Effector memory CD4-positive, alpha-beta T cell (primary cell): ENCODE data around the gene DIP2C.

Experiments
- DNase-seq, 3 donors: peaks; one replicate each; pipeline ENCODE4 v3.0.0-alpha.2; 2020
- H3K27ac ChIP-seq: 2 replicates; pipeline ENCODE4 v1.7.0; 2013; ENCODE audit warnings: mild to moderate bottlenecking, low read length, moderate library complexity; ENCODE audit not compliant: insufficient read depth, poor library complexity, severe bottlenecking
- H3K27me3 ChIP-seq: replicated peaks from 2 replicates; pipeline ENCODE4 v1.7.0; 2013; ENCODE audit warnings: mild to moderate bottlenecking, low read length; ENCODE audit not compliant: insufficient read depth, control insufficient read depth, poor library complexity, severe bottlenecking
- H3K36me3 ChIP-seq: 2 replicates; pipeline ENCODE4 v1.7.0; 2013; ENCODE audit warnings: mild to moderate bottlenecking, low read length, moderate library complexity; ENCODE audit not compliant: control insufficient read depth, insufficient read depth
- H3K4me1 ChIP-seq: 2 replicates; pipeline ENCODE4 v1.7.0; 2013; ENCODE audit warnings: low read length, mild to moderate bottlenecking; ENCODE audit not compliant: control insufficient read depth, insufficient read depth, poor library complexity, severe bottlenecking
- H3K4me3 ChIP-seq: 2 replicates; pipeline ENCODE4 v1.7.0; 2013; ENCODE audit warnings: low read length, low read depth, mild to moderate bottlenecking; ENCODE audit not compliant: insufficient read depth, poor library complexity, severe bottlenecking
- H3K9me3 ChIP-seq: 2 replicates; pipeline ENCODE4 v1.7.0; 2013; ENCODE audit warnings: mild to moderate bottlenecking, low read length, moderate library complexity; ENCODE audit not compliant: control insufficient read depth

DIP2C gene

DNA sequence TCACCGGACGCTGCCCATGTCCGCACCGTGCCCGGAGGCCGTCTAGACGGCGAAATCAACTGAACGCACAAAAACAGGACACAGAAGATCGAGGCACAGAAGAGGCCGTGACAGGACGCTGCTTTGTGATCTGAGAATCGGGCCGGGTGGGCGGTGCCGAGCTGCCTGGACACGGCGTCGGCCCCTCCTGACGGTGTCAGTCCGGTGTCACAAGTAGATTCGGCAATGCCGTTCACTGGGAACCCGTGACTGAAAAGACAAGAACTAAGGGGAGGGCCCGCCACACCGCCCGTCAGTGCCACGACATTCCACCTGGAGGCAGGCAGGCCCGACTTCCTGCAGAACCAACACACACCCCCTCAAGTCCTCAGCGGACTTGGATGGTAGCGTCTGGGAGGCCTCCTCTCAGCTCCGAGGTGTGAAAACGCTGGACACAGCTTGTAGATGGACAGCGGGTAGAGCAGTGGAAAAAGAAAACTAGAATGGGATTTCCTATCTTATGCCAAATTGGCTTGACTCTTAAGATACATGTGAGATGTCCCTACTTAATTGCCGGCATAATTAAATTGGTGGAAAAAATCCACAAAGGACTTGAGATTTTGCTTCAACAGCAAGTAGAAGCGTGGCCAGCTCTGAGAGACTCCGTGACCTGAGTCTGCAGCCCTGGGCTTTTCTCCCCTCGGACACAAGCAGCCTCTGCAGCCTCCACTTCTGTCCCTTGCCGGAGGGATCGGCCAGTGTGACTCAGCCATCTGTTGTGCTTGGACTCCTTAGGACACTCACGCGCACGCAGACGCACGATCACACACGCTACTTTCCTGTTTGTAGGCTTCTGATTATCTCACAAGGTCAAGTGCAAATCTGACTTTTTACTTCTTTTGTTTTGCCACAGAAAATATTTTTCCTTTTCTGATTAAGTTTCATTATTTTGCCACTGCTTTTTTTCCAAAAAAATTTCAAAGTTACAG lies 269.0 kb downstream of the DIP2C start:
- no peaks in the 10 kb centered on the region for H3K4me1 ChIP-seq
- no peaks in the 10 kb centered on the region for H3K27me3 ChIP-seq
- H3K36me3 ChIP-seq: no peaks in the 10 kb centered on the region
- no peaks in the 10 kb centered on the region for H3K9me3 ChIP-seq
- no peak overlapping the region for H3K4me3 ChIP-seq
- no peak for DNase-seq
- no peak overlapping the region for H3K27ac ChIP-seq

DNA sequence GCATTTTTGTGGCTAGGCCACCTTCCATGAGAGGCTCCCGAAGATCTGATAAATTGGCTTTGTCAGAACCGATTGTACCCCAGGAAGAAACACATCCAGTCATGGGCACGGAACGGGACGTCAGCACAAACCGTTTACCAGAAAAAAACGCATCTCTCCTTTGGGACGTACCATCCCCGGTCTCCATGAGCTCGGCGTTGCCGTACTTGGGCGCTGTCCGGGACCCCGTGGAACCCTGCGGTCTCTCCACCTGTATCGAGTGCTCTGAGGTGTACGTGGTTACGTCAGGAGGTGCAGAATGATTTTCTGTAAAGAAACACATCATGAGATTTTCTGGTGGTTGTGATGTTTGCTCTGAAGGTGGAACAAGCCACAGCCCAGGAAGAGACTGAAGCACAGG lies 270.6 kb downstream of the DIP2C start:
- no peaks in the 10 kb centered on the region for H3K36me3 ChIP-seq
- no peak for DNase-seq

DNA sequence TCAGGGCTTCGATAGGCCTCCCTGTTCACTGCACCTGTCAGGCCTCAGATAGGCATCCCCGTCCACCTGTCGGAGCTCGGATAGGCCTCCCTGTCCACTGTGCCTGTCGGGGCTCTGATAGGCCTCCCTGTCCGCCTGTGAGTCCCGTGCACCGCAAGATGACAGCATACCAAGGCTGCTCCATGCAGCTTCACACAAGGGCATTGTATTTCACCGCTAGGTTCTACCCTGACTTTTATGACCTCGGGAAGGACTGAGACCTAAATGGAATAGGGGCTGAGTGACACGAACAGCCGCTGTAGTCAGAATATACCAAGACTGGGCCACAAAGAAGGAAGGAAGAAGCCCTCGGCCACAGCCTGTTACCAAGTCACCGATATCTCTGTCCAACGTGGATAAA lies 271.2 kb downstream of the DIP2C start:
- no peaks in the 10 kb centered on the region for H3K36me3 ChIP-seq

More for the DNA sequence above, 270.6 kb downstream of the DIP2C start:
- Histone ChIP-seq H3K4me3 (no peak overlapping the region), H3K27me3 (no peaks in the 10 kb centered on the region), H3K4me1 (no peaks in the 10 kb centered on the region), H3K9me3 (no peaks in the 10 kb centered on the region), H3K27ac (no peak overlapping the region)

DNA sequence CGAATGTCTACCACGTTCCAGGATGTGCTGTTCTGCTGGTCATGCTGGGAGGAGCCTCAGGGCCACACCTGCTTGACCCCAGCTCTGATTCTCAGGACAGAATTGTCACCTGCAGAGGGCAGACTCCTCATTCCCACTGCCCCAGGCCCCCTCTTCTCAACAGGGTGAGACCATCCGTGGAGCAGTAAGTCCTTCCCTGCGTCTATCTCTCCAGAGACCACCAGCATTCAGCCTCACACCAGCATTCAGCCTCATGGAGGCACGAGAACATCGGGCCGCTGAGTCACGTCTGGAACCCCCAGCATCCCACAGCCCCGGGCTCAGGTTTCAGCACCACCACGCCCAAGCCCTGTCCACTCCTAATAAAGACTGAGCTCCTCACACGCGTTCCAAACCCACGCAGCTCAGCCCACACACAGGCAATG lies 273.4 kb downstream of the DIP2C start:
- DNase-seq: no peak

More for the DNA sequence above, 271.2 kb downstream of the DIP2C start:
- no peaks in the 10 kb centered on the region for H3K27me3 ChIP-seq
- H3K4me3 ChIP-seq: no peak overlapping the region
- DNase-seq: no peak
- H3K27ac ChIP-seq: no peak overlapping the region
- H3K9me3 ChIP-seq: no peaks in the 10 kb centered on the region
- no peaks in the 10 kb centered on the region for H3K4me1 ChIP-seq

DNA sequence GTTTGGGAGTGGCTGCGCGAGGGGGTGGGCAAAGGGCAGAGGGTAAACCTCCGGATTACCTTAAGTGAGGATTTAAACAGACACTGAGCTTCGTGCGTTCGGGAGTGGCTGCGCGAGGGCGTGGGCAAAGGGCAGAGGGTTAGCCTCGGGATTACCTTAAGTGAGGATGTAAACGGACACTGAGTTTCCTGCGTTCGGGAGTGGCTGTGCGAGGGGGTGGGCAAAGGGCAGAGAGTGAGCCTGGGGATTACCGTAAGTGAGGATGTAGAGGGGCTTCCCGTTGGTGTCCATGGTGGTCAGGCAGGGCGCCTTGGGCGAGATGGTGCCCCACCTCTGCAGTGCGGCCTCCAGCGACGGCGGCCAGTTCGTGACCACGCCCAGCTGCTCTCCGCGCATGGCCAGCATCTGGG lies 275.8 kb downstream of the DIP2C start:
- no peak overlapping the region for H3K4me3 ChIP-seq

More for the DNA sequence above, 273.4 kb downstream of the DIP2C start:
- Histone ChIP-seq H3K27ac (no peak overlapping the region), H3K4me3 (no peak overlapping the region), H3K27me3 (no peaks in the 10 kb centered on the region), H3K4me1 (no peaks in the 10 kb centered on the region), H3K9me3 (no peaks in the 10 kb centered on the region), H3K36me3 (peaks cover 5% of the 10 kb centered on the region)

DNA sequence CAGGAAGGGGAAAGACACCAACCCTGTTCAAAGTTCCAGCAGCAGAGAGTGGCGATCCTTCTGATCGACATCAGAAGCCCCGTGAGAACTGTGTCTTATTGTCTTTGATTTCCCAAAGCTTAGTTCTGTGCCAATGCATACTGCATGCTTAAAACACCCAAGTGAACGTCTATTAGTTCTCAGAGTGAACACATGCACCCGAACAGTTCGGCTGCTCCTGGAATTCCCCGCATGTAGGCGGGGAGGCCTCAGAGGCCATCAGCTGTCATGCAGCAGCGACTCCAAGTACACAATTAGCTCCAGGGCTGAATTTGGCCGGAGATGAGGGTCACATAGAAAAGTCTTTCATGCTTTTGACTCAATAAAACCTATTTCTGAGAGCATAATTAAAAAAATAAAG lies 277.4 kb downstream of the DIP2C start:
- Histone ChIP-seq H3K27me3 (no peaks in the 10 kb centered on the region), H3K4me3 (no peak overlapping the region), H3K27ac (no peak overlapping the region), H3K36me3 (peaks cover 5% of the 10 kb centered on the region), H3K4me1 (no peaks in the 10 kb centered on the region), H3K9me3 (no peaks in the 10 kb centered on the region)
- DNase-seq: no peak

More for the DNA sequence above, 275.8 kb downstream of the DIP2C start:
- no peaks in the 10 kb centered on the region for H3K9me3 ChIP-seq
- H3K27ac ChIP-seq: no peak overlapping the region
- H3K36me3 ChIP-seq: peaks cover 5% of the 10 kb centered on the region
- no peaks in the 10 kb centered on the region for H3K27me3 ChIP-seq
- no peak for DNase-seq
- no peaks in the 10 kb centered on the region for H3K4me1 ChIP-seq

DNA sequence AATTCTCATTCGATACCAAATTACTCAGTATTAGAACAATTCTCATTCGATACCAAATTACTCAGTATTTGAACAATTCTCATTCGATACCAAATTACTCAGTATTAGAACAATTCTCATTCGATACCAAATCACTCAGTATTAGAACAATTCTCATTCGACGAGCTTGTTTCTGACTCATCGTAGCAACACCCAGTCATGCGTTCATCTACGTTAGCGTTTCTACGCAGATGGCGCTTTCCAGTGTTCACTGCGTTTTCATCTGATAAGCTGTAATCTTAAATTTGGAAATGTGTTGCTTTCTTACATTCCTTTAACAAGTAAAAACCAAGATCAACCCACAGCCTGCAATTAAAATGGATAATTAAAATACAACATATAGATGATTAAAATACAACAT lies 277.9 kb downstream of the DIP2C start:
- Histone ChIP-seq H3K4me1 (no peaks in the 10 kb centered on the region), H3K27ac (no peak overlapping the region), H3K4me3 (no peak overlapping the region), H3K27me3 (no peaks in the 10 kb centered on the region), H3K9me3 (no peaks in the 10 kb centered on the region), H3K36me3 (peaks cover 5% of the 10 kb centered on the region)
- no peak for DNase-seq

DNA sequence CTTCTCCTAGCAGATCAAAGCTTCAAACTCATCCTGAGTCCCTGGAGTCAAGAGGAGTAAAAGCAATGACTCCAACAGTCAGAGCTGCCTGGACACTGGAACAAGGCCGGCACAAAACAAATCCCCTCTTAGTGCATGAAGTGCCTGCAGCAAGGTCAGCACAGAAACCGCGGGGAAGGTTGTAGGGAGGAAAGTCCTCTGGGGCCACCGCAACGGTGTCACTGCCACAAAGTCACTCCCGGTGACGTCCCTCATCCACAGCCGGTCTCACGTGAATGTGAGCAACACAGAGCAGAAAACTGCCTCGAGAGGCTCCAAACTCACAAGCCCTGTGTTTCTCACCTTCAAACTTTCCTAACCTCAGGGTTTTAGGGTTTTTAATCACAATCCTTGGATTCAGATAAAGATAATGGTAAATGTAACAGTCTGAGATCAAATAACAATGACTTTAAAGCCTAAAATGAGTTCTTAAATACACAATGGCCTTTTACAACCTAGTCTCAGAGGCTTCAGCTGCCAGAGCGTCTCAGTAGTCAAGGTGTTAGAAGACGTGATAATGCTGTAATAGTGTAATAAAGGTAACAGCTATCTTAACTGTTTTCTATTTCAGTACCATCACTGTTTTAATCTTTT lies 279.9 kb downstream of the DIP2C start:
- Histone ChIP-seq H3K27ac (no peak overlapping the region), H3K36me3 (peaks cover 5% of the 10 kb centered on the region), H3K4me3 (no peak overlapping the region), H3K9me3 (no peaks in the 10 kb centered on the region), H3K4me1 (no peaks in the 10 kb centered on the region), H3K27me3 (no peaks in the 10 kb centered on the region)
- DNase-seq: no peak

DNA sequence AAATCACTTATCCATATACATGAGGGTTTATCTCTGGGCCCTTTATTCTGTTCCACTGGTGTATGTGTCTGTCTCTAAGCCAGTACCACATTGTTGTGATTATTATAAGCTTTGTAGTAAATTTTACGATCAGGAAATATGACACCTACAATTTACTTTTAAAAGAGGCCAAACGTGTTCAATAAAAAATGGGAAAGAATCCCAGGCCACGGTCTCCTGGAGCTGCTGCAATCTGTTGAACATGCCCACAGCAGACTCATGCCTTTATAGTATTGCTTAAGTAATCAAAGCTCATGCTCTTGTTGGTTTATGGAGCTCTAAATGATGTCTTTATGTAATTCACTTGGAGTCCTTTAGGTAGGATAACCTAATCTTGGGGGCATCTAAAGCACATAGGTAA lies 281.2 kb downstream of the DIP2C start:
- no peak overlapping the region for H3K27ac ChIP-seq
- no peak overlapping the region for H3K4me3 ChIP-seq
- no peaks in the 10 kb centered on the region for H3K4me1 ChIP-seq
- DNase-seq: no peak
- H3K9me3 ChIP-seq: no peaks in the 10 kb centered on the region
- H3K27me3 ChIP-seq: no peaks in the 10 kb centered on the region
- H3K36me3 ChIP-seq: peaks cover 5% of the 10 kb centered on the region

DNA sequence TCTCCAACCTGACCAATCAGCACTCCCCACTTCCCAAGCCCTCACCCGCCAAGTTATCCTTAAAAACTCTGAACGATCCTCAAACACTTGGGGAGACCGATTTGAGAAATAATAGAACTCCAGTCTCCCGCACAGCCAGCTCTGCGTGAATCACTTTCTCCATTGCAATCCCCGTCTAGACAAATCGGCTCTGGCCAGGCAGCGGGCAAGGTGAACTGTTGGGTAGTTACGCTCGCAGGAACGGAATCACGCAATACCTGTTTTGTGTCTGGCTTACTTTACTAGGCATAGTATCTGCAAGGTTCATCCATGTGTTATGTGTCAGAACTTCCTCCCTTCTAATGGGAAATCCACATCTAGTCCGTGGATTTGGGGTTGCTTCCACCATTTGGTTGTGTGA lies 282.5 kb downstream of the DIP2C start:
- no peaks in the 10 kb centered on the region for H3K4me1 ChIP-seq
- H3K9me3 ChIP-seq: no peaks in the 10 kb centered on the region
- H3K27ac ChIP-seq: no peak overlapping the region
- no peak overlapping the region for H3K4me3 ChIP-seq
- peaks cover 3% of the 10 kb centered on the region for H3K36me3 ChIP-seq
- DNase-seq: no peak
- no peaks in the 10 kb centered on the region for H3K27me3 ChIP-seq
